GM13976 (cell line): ENCODE results near the gene CFAP20.
"Not testable (repeated sequence)": the region's sequence is repeated elsewhere in the genome, so short reads cannot be mapped to it uniquely, and the experiment has no call there.

Source experiments
- DNase-seq: peaks from one replicate; pipeline ENCODE4 v3.0.0; 2012; ENCODE audit warnings: low spot score
- in situ Hi-C: fragments of 300-500 bp; cut with MboI; formaldehyde crosslinking; loops from one replicate; pipeline ENCODE4 v1.12.0; 2022; ENCODE audit warnings: low sequenced_read_pairs, mixed read lengths, inconsistent platforms; ENCODE audit not compliant: unreplicated experiment
- TF ChIP-seq, protein P1 (sequence below): IDR thresholded peaks from 2 replicates; pipeline ENCODE4 v1.5.1; 2012; ENCODE audit warnings: borderline replicate concordance, mild to moderate bottlenecking; ENCODE audit not compliant: insufficient read depth; ENCODE audit errors: extremely low read depth, missing control alignments, control extremely low read depth

Gene CFAP20

DNA sequence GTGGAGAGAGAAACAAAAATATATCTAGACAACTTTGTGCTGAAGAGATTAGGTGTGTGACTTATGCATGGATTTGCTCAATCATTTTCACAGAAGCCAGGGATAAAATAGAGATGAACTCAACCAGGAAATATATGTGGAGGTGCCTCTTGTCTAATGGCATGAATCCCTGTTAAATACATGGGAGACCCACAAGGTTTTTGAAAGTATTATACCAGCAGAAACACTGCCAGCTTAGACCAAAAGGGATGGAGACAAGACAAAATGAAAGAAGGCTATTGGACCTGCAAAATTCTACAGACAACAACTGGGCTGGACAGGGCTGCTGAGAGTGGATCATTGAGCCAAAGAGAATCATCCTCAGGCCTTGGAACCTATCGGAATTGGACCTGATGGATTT, 52.7 kb downstream of the CFAP20 start:
- TF ChIP-seq, protein P1, sequence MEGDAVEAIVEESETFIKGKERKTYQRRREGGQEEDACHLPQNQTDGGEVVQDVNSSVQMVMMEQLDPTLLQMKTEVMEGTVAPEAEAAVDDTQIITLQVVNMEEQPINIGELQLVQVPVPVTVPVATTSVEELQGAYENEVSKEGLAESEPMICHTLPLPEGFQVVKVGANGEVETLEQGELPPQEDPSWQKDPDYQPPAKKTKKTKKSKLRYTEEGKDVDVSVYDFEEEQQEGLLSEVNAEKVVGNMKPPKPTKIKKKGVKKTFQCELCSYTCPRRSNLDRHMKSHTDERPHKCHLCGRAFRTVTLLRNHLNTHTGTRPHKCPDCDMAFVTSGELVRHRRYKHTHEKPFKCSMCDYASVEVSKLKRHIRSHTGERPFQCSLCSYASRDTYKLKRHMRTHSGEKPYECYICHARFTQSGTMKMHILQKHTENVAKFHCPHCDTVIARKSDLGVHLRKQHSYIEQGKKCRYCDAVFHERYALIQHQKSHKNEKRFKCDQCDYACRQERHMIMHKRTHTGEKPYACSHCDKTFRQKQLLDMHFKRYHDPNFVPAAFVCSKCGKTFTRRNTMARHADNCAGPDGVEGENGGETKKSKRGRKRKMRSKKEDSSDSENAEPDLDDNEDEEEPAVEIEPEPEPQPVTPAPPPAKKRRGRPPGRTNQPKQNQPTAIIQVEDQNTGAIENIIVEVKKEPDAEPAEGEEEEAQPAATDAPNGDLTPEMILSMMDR = no peak
- in situ Hi-C loops = no loop called here
- no peak for DNase-seq

DNA sequence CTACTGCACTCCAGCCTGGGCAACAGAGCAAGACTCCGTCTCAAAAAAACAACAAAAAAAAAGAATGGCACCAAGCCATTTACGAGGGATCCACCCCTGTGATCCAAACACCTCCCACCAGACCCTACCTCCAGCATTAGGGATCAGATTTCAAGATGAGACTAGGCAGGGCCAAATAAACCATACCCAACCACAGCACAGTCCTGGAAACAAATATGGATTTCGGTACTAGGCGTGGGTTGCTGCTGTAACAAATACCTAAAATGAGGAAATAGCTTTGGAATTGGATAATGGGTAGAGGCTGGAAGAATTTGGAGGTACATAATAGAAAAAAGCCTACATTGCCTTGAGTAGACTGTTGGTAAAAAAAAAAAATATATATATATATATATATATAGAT, 54.5 kb downstream of the CFAP20 start:
- TF ChIP-seq, protein P1 = no peak
- in situ Hi-C loops = no loop called here
- no peak for DNase-seq

DNA sequence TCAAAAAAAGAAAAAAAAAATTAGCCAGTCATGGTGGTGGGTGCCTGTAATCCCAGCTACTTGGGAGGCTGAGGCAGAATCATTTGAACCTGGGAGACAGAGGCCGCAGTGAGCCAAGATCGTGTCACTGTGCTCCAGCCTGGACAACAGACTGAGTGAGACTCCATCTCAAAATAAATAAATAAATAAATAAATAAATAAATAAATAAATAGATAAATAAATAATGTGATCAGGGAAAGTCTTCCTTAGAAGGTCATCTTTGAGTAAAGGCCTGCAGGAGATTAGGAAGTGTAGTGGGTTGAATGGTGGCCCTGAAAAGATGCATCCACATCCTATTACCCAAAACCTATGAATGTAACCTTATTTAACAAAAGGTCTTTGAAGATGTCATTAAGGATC, 56.1 kb downstream of the CFAP20 start:
- in situ Hi-C loops, DNase-seq: not testable (repeated sequence)

DNA sequence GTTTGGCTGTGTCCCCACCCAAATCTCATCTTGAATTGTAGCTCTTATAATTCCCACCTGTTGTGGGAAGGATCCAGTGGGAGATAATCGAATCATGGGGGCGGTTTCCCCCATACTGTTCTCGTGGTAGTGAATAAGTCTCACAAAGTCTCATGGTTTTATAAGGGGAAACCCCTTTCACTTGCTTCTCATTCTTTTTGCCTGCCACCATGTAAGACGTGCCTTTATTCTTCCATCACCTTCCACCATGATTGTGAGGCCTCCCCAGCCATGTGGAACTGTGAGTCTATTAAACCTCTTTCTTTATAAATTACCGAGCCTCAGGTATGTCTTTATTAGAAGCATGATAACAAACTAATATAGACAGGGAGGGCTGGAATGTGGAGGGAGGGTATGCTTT, 57.0 kb downstream of the CFAP20 start:
- DNase-seq, in situ Hi-C loops: not testable (repeated sequence)

DNA sequence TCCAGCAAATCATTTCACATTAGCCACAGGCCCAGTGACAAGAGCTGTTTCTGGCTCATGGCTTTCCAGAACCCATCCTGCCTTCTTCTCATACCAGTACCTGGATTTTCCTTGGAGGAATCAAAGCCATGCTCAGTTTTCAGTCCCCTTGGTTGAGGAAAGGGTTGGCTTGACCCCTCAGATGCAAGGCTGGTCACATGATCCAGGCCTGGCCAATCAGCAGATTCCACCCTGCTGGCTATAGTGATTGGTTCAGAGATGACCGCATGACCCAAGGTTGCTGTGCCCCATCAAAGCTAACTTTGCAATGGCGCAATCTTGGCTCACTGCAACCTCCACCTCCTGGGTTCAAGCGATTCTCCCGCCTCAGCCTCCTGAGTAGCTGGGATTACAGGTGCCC, 58.6 kb downstream of the CFAP20 start:
- in situ Hi-C loops = no loop called here
- no peak for DNase-seq
- TF ChIP-seq, protein P1 = no peak
